ENCODE data around the gene SF3B6. TPM values are rescaled to one million over a fixed set of nuclear protein-coding genes. Genes with fewer than 3 reads are reported as not detected.

The SF3B6 gene
- polyA plus RNA-seq, 2 of the 4 experiments (the other 2 are of a cell fraction), result 244 to 315 TPM

GRCh38 chr2:24046930-24047702 is 29.0 kb downstream of the SF3B6 start, which contains the start of gene WDCP:
Gene WDCP (minus strand): TSS chr2:24047391. CDS start chr2:24039494, 7,897 bp downstream.
- FAIRE-seq (no peak), ATAC-seq (peak; percentile 92 to 98), DNase-seq (ENCODE audit: low read depth in 1 of 2, low spot score in 1 of 2) (peak; percentile 93 to 99)
- CTCF ChIA-PET, result interaction anchor here (0.9 to 1.8 kb wide), 7 partner anchors 8 to 120 kb away, joined by 3 to 7 read pairs (median 5); partner anchors contain the start of genes ATAD2B and TP53I3
- TF ChIP-seq, protein P1, sequence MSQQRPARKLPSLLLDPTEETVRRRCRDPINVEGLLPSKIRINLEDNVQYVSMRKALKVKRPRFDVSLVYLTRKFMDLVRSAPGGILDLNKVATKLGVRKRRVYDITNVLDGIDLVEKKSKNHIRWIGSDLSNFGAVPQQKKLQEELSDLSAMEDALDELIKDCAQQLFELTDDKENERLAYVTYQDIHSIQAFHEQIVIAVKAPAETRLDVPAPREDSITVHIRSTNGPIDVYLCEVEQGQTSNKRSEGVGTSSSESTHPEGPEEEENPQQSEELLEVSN (IDR thresholded peaks at IDR 0.05; ENCODE audit: borderline replicate concordance, low read depth), result peak; percentile 77; the same call in 1 of the 2 replicates
- TF ChIP-seq BHLHE40 (IDR thresholded peaks at IDR 0.05; ENCODE audit: low read depth, low read length) (0 out of 2 replicates have a peak, but pooled peaks have one; percentile 17), MAX (IDR thresholded peaks at IDR 0.05) (peak; percentile 73), HDAC2 (IDR thresholded peaks at IDR 0.05) (no peak), POLR2A (IDR thresholded peaks at IDR 0.05; ENCODE audit: low read length) (peak; percentile 90), KDM5A (IDR thresholded peaks at IDR 0.05) (peak; percentile 28; the same call in 1 of the 2 replicates), RFX5 (IDR thresholded peaks at IDR 0.05) (no peak), JUN (IDR thresholded peaks at IDR 0.05) (peak; percentile 73 to 75; a peak in 4 of 5 replicates), PHF8 (IDR thresholded peaks at IDR 0.05; ENCODE audit: borderline replicate concordance, low read depth) (peak; percentile 83), CTCF (IDR thresholded peaks at IDR 0.05) (no peak), MAFK (IDR thresholded peaks at IDR 0.05; ENCODE audit: partially characterized antibody) (no peak)
- TF ChIP-seq, protein P2, sequence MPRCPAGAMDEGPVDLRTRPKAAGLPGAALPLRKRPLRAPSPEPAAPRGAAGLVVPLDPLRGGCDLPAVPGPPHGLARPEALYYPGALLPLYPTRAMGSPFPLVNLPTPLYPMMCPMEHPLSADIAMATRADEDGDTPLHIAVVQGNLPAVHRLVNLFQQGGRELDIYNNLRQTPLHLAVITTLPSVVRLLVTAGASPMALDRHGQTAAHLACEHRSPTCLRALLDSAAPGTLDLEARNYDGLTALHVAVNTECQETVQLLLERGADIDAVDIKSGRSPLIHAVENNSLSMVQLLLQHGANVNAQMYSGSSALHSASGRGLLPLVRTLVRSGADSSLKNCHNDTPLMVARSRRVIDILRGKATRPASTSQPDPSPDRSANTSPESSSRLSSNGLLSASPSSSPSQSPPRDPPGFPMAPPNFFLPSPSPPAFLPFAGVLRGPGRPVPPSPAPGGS (IDR thresholded peaks at IDR 0.05), result peak; percentile 41; the same call in 2 of the 3 replicates
- Histone ChIP-seq H3K4me2 (peak within 1 kb of the TSS; percentile 80), H3K9me3 (no peaks in the 10 kb centered on the region), H3K27ac (peak within 1 kb of the TSS; percentile 70 to 85), H3K4me3 (peak within 1 kb of the TSS; percentile 66), H3K4me1 (peaks cover 24% of the 10 kb centered on the region)
- WGBS (ENCODE audit: missing lambda C conversion rate), result 2% methylated on average over 30 of the region's 38 CpGs
- POLR2A ChIA-PET, result interaction anchor here (0.6 to 1.8 kb wide), 14 partner anchors 11 to 120 kb away, joined by 3 to 27 read pairs (median 6); partner anchors contain the start of genes ATAD2B, SF3B6, TP53I3 and UBXN2A

DNA sequence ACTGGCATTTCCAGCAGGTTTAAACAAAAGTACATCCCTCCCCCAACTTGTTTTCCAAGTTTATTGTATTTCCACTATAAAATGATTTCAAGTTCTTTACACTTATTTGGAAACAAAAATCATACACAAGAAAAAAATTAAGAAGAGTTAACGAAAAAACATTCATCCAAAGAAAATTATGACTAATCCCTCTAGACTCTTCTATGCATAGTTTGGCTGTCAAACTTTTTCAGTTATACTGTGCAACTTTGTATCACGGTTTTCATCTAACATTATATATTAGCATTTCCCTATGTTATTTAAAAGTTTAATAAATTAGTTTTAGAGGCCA is 29.6 kb downstream of the SF3B6 start:
- Histone ChIP-seq H3K4me2 (peak overlapping the region; percentile 80), H3K4me1 (peaks cover 24% of the 10 kb centered on the region), H3K4me3 (peak overlapping the region; percentile 66), H3K9me3 (no peaks in the 10 kb centered on the region), H3K27ac (peak overlapping the region; percentile 70 to 85)
- ChIA-PET POLR2A (interaction anchor here (1.1 to 1.8 kb wide), 6 partner anchors 10 to 120 kb away, joined by 3 to 27 read pairs (median 8); partner anchors contain the start of genes ATAD2B and SF3B6), CTCF (interaction anchor here (1.0 to 1.5 kb wide), 4 partner anchors 9 to 120 kb away, joined by 3 to 7 read pairs (median 4); partner anchors contain the start of gene ATAD2B)
- no peak for ATAC-seq
- TF ChIP-seq, protein P3, sequence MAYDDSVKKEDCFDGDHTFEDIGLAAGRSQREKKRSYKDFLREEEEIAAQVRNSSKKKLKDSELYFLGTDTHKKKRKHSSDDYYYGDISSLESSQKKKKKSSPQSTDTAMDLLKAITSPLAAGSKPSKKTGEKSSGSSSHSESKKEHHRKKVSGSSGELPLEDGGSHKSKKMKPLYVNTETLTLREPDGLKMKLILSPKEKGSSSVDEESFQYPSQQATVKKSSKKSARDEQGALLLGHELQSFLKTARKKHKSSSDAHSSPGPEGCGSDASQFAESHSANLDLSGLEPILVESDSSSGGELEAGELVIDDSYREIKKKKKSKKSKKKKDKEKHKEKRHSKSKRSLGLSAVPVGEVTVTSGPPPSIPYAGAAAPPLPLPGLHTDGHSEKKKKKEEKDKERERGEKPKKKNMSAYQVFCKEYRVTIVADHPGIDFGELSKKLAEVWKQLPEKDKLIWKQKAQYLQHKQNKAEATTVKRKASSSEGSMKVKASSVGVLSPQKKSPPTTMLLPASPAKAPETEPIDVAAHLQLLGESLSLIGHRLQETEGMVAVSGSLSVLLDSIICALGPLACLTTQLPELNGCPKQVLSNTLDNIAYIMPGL (CRISPR knock-in tag; IDR thresholded peaks at IDR 0.05; ENCODE audit: borderline replicate concordance), result no peak
- no peak for TF ChIP-seq MAFK (IDR thresholded peaks at IDR 0.05; ENCODE audit: partially characterized antibody)
- TF ChIP-seq MAX (IDR thresholded peaks at IDR 0.05), result no peak
- TF ChIP-seq, protein P4, sequence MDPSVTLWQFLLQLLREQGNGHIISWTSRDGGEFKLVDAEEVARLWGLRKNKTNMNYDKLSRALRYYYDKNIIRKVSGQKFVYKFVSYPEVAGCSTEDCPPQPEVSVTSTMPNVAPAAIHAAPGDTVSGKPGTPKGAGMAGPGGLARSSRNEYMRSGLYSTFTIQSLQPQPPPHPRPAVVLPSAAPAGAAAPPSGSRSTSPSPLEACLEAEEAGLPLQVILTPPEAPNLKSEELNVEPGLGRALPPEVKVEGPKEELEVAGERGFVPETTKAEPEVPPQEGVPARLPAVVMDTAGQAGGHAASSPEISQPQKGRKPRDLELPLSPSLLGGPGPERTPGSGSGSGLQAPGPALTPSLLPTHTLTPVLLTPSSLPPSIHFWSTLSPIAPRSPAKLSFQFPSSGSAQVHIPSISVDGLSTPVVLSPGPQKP (IDR thresholded peaks at IDR 0.05; ENCODE audit: low read depth, low read length), result no peak
- no peak for TF ChIP-seq JUNB (IDR thresholded peaks at IDR 0.05)
- no peak for TF ChIP-seq BHLHE40 (IDR thresholded peaks at IDR 0.05; ENCODE audit: low read depth, low read length)
- no peak for TF ChIP-seq ZSCAN20 (CRISPR knock-in tag; IDR thresholded peaks at IDR 0.05)
- no peak for TF ChIP-seq RFX5 (IDR thresholded peaks at IDR 0.05)
- no peak for TF ChIP-seq RARB (CRISPR knock-in tag; IDR thresholded peaks at IDR 0.05)
- no peak for TF ChIP-seq CTCF (IDR thresholded peaks at IDR 0.05)
- TF ChIP-seq, protein P1 (IDR thresholded peaks at IDR 0.05; ENCODE audit: borderline replicate concordance, low read depth), result no peak
- TF ChIP-seq, protein P5, sequence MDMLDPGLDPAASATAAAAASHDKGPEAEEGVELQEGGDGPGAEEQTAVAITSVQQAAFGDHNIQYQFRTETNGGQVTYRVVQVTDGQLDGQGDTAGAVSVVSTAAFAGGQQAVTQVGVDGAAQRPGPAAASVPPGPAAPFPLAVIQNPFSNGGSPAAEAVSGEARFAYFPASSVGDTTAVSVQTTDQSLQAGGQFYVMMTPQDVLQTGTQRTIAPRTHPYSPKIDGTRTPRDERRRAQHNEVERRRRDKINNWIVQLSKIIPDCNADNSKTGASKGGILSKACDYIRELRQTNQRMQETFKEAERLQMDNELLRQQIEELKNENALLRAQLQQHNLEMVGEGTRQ (IDR thresholded peaks at IDR 0.05), result no peak
- whole genome bisulfite sequencing (ENCODE audit: missing lambda C conversion rate), result under 1% methylated on average over 2 of the region's 2 CpGs
- no peak for FAIRE-seq
- no peak for DNase-seq (ENCODE audit: low read depth in 1 of 2, low spot score in 1 of 2)
